ENCODE results near the gene DECR2.

DNA sequence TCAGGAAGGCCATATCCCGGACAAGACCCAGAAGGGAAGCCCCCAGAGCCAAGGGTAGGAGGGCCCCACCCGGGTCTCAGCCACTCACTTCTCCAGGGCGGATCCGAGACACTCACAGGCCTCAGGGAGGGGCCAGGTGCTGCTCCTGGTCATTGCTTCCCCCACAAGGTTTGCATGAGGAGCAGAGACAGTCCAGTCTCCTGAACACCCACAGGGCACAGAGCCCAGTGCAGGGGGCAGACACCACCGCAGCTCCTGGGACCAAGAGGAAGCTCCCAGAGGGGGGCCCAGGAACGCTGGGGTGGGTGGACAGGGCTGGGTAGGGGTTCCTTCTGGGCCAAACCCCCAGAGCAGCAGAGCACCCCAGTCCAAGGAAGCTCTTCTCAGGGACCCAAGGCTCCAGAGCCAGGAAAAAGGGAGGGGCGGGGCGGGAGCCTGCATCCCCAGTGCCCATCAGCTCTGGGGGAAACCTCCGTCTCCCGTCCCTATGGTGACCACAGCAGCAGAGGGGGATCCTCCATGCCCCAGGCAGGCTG is 30.6 kb upstream of the DECR2 start:
- TF ChIP-seq, protein P1, sequence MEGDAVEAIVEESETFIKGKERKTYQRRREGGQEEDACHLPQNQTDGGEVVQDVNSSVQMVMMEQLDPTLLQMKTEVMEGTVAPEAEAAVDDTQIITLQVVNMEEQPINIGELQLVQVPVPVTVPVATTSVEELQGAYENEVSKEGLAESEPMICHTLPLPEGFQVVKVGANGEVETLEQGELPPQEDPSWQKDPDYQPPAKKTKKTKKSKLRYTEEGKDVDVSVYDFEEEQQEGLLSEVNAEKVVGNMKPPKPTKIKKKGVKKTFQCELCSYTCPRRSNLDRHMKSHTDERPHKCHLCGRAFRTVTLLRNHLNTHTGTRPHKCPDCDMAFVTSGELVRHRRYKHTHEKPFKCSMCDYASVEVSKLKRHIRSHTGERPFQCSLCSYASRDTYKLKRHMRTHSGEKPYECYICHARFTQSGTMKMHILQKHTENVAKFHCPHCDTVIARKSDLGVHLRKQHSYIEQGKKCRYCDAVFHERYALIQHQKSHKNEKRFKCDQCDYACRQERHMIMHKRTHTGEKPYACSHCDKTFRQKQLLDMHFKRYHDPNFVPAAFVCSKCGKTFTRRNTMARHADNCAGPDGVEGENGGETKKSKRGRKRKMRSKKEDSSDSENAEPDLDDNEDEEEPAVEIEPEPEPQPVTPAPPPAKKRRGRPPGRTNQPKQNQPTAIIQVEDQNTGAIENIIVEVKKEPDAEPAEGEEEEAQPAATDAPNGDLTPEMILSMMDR (IDR thresholded peaks at IDR 0.05), result no peak
- TF ChIP-seq EZH2 (IDR thresholded peaks at IDR 0.05), result no peak
